Measurements from ENCODE around the gene TRAF3.

Gene TRAF3

DNA sequence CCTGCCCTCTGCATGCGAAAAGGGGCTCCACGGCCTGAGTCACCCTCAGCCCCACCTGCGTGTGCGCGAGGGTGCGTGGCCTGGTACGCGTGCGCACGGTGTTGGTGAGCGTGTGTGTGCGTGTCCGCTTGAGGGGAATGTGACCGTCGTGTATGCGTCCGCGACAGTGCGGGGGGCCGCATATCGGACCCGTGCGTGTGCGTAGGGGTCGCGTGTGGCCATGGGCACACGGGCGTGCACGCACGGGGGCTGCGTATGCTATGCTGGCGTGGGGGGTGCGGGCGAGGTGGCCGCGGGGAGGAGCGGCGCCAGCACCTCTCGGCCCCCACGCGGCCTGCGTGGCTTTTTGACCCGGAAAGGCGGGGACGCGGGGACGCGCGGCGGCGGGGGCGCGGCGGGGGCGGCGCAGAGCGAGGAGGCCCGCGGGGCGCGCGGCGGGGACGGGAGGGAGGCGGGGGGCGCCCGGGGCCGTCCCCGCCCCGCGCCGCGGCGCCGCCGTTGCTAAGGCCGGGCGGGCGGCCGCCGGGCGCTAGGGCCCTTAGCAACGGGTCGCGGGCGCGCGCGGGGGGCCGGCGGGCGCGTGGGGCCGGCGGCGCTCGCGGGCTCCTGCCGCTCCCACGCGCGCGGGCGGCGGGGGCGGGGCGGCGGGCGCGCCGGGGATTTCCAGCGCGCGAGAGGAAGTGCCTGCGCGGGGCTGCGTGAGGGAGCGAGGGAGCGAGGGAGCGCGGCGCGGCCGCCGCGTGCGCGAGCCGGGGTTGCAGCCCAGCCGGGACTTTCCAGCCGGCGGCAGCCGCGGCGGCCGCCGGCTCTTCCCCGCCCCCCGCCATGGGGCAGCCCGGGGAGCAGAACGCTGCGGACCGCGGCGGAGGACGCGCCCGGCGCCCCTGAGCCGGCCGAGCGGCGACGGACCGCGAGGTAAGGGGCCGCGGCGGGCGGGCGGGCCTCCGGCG is at the start of gene TRAF3:
Gene TRAF3, plus strand, starts transcription at position 689 of the 950 bp plus-strand sequence. CDS start 92,753 bp downstream, outside the sequence.
- peak; percentile 95 for DNase-seq (ENCODE audit: low spot score)

- no peak for DNase-seq (ENCODE audit: low spot score)
Measured at GRCh38 chr14:102728501-102728900, 48.7 kb upstream of the TRAF3 start.

GRCh38 chr14:102729268-102729667 is 48.0 kb upstream of the TRAF3 start:
- DNase-seq (ENCODE audit: low spot score) = no peak

DNA sequence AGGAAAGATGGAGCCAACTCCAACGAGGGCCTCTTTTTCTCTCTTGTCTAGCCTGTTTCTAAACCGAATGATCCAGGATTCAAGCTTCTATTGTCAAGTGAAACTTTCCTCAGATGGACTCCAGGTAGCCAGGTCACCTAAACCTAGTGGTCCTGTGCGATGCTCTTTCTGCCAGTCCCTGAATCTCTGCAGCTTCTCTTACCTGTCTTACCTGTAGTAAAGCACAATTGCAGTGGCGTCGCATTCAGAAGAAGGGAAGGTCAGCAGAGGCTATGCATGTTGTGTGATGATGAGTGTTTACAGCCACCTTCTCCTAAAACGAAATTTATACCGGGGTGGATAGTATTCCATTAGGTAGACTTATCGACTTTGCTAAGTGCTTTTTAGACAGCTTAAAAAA is 47.4 kb upstream of the TRAF3 start:
- DNase-seq (ENCODE audit: low spot score) = no peak

DNA sequence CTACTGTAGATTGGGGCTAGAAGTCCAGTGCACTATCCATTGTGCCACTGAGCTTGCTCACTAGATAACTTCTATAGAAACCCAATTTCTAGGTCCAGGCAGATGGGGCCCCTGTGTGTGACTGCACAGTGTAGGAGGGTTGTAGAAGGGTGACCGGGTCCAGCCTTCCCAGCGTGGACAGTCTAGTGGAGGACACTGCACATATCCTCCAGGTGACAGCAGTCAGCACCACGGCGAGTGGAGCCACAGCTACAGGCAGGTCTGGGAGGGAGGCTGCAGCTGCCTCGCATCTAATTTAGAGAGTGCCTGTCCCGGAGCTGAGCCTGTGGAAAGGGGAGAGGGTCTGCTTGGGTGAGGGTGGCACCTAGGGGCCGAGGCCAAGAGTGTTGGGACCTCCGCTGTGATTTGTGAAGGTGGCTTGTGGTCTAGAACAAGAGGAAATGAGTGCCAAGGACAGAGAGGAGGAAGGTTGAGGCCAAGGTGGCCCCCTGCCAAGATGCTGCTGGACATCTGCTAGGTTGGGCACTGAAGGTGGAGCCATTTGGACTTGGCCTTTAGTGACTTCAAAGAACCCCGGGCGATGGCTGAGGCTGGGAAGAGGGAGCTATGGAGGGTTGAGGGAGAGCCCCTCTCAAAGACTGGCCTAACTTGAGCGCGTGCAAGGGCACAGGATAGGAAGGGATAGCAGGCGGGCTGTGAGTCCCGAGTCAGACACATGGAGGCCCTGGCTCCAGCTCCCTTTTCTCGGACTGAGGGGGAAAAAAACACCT is 46.0 kb upstream of the TRAF3 start:
- DNase-seq (ENCODE audit: low spot score) = no peak

DNA sequence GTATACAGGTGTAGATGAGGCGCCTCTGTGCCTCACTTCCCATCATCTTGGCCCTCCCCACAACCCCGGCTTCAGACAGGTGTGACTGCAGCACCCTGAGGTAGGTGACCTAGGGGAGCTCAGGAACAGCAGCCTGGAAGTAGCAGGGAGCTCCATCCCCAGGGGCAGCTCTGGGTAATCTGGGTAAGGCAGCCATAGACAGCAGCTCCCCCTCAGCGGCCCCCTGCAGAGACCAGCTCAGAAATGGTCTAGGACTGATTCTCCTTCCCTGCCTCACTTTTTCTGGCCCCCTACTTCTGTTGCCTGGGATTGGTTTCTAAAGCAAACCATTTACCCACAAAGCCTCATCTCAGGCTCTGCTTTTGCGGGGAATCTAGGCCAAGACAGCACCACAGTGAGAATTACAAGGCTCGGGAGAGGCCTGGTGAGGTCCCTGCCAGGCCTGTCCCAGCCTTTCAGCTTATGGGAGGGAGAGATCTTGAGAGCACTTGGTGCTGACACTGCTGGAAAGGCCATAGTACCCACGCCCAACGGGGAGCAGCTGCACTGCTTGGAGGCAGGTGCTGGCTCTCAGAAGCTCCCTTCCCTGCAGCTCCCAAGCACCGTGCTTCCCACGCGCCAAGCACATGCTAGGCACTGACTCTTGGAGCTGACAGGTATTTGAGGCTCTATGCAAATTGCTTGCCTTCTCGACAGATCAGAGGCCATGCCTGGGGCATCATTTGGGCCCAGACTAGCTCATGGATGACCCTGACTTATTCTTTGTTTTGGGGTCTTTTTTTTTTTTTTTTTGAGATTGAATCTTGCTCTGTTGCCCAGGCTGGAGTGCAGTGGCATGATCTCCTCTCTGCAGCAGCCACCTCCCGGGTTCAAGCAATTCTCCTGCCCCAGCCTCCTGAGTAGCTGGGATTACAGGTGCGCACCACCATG is 45.1 kb upstream of the TRAF3 start:
- DNase-seq (ENCODE audit: low spot score) = no peak

DNA sequence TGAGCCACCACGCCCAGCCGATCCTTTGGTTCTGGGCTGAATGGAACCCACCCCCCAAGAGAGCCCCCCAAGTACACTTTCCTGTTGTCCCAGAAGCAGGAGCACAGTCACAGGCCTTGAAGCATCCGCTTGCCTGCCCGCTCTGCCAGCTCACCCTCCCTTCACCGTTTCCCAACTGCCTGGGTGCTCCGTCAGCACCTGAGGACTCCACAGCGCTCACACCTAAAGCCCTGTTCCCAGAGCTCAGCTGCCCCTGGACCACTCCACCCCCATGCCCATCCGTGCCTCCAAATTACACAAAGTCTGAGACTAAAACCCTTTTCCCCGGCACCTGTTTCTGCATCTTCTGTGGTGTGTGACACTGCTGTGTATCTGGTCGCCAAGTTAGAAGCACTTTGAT is 44.3 kb upstream of the TRAF3 start:
- DNase-seq (ENCODE audit: low spot score) = no peak

DNA sequence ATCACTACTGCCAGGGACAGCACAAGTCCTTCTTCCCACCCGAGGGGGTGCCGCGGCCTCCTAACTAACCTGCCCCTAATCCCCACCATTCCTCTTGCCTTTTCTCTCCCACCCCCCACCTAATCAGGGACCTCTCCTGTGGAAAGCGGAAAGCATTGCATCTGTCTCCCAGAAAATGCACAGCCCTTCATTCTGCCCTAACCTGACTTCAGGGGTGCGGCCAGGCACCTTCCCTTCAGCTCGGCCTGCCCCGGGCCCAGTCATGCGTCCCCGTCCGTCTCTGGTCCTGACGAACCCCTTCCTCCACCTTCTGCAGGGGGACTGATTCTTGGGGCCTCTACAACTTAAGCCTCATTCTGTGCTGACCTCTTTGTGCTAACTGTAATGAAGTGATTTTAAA is 43.9 kb upstream of the TRAF3 start:
- no peak for DNase-seq (ENCODE audit: low spot score)

GRCh38 chr14:102734436-102734835 is 42.8 kb upstream of the TRAF3 start:
- no peak for DNase-seq (ENCODE audit: low spot score)

DNA sequence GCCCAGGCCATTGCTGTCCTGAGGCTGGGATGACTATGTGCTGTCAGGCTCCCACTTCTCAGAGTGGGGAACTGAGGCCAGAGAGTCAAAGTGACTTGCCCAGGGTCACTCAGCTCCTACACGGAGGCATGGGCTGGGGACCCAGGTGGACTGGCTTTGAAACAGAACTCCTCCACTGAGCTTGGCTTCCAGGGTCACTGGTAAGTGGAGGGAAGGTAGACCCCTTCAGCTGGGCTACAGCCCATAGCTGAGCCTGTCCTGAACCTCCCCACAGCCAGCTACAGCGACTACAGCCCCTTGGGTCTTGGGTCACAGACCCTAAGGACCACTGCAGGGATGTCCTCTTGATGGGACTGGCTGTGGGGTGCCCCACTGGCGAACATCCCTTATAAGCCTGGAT is 40.3 kb upstream of the TRAF3 start:
- DNase-seq (ENCODE audit: low spot score) = no peak

GRCh38 chr14:102737402-102738372 is 39.6 kb upstream of the TRAF3 start:
- no peak for DNase-seq (ENCODE audit: low spot score)

GRCh38 chr14:102738373-102739189 is 38.7 kb upstream of the TRAF3 start:
- DNase-seq (ENCODE audit: low spot score) = no peak

- DNase-seq (ENCODE audit: low spot score) = no peak
Measured at GRCh38 chr14:102739190-102739469, 38.1 kb upstream of the TRAF3 start.

GRCh38 chr14:102746634-102747438 is 30.4 kb upstream of the TRAF3 start:
- no peak for DNase-seq (ENCODE audit: low spot score)

DNA sequence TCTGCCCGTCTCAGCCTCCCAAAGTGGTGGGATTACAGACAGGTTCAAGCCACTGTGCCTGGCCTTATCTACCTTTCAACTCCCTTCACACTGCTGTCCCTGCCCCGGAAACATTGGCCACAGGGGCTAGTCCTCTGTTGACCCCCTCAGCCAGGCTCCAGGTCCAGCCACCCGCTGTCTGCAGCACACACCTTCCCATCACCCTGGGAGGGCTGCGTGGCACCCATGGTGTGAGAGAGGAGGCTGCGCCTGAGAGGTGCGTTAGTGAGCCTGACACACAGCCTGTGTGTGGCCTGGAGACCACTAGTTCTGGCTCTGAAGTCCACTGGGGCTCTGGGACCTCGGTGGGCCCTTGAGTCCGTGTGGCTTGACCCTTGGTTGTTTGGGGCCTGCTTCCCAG is 28.4 kb upstream of the TRAF3 start:
- no peak for DNase-seq (ENCODE audit: low spot score)

GRCh38 chr14:102749393-102750305 is 27.6 kb upstream of the TRAF3 start:
- DNase-seq (ENCODE audit: low spot score) = no peak

GRCh38 chr14:102750376-102750775 is 26.9 kb upstream of the TRAF3 start:
- DNase-seq (ENCODE audit: low spot score) = no peak

- no peak for DNase-seq (ENCODE audit: low spot score)
Measured at GRCh38 chr14:102751088-102751487, 26.2 kb upstream of the TRAF3 start.

Data from germinal center (tissue), 1 donor.